ENCODE data around the gene PRSS2.
"Not testable (repeated sequence)": the region's sequence is repeated elsewhere in the genome, so short reads cannot be mapped to it uniquely, and the experiment has no call there.

The PRSS2 gene

DNA sequence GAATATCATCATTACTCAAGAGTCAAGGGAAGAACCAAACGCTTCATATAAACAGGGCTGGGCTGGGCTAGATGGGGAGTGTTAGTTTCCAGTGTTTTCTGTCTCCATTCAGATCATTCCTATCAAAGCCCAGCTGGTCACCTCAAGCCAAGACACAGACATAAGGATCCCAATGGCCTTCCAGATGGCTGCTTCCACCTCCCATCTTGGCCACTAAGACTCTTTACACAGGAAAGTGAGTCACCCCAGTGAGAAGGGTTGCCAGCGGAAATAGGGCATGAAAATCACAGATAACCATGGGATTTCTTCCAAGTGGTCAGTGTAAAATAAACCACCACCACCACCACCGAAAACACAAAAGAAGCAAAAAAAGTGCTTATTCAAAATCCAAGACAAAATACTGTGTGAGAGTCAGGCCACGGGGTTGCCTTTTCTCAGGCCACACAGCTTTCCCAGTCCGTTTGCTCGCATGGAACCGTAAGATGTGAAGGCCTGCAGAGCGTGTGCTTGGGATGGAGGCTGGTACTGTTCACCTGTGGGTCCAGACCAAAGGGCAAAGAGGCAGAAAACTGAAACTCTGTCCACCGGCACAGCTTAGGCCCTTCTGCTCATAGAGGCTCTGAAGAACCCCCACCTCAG, 5.6 kb downstream of the PRSS2 start:
- TF ChIP-seq, protein P1, sequence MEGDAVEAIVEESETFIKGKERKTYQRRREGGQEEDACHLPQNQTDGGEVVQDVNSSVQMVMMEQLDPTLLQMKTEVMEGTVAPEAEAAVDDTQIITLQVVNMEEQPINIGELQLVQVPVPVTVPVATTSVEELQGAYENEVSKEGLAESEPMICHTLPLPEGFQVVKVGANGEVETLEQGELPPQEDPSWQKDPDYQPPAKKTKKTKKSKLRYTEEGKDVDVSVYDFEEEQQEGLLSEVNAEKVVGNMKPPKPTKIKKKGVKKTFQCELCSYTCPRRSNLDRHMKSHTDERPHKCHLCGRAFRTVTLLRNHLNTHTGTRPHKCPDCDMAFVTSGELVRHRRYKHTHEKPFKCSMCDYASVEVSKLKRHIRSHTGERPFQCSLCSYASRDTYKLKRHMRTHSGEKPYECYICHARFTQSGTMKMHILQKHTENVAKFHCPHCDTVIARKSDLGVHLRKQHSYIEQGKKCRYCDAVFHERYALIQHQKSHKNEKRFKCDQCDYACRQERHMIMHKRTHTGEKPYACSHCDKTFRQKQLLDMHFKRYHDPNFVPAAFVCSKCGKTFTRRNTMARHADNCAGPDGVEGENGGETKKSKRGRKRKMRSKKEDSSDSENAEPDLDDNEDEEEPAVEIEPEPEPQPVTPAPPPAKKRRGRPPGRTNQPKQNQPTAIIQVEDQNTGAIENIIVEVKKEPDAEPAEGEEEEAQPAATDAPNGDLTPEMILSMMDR (conservative IDR thresholded peaks at IDR 0.05), result no peak
- no peak for TF ChIP-seq ZFX (IDR thresholded peaks at IDR 0.05)
- H3K27ac ChIP-seq, result no peak overlapping the region

DNA sequence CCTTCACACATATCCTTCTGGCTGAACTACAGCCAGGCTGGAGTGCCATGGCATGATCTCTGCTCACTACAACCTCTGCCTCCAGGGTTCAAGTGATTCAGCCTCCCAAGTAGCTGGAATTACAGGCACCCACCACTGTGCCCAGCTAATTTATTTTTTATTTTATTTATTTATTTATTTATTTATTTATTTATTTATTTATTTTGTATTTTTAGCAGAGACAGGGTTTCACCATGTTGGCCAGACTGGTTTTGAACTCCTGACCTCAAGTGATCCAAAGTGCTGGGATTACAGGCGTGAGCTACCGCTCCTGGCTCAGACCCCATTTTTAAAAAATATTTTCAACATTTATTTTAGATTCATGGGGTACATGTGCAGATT, 6.1 kb downstream of the PRSS2 start:
- H3K27ac ChIP-seq, result not testable (repeated sequence)

DNA sequence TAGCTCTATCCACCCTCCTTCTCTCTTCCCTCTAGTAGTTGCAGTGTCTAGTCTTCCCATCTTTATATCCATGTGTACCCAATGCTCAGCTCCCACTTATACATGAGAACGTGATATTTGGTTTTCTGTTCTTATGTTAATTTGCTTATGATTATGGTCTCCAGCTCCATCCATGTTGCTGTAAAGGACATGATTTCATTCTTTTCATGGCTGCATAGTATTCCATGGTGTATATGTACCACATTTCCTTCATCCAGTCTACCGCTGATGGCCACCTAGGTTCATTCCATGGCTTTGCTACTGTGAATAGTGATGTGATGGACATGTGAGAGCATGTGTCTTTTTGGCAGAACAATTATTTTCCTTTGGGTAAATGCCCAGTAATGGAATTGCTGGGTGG, 6.5 kb downstream of the PRSS2 start:
- H3K27ac ChIP-seq, result no peak overlapping the region
- TF ChIP-seq, protein P1 (conservative IDR thresholded peaks at IDR 0.05), result no peak
- TF ChIP-seq ZFX (IDR thresholded peaks at IDR 0.05), result no peak

DNA sequence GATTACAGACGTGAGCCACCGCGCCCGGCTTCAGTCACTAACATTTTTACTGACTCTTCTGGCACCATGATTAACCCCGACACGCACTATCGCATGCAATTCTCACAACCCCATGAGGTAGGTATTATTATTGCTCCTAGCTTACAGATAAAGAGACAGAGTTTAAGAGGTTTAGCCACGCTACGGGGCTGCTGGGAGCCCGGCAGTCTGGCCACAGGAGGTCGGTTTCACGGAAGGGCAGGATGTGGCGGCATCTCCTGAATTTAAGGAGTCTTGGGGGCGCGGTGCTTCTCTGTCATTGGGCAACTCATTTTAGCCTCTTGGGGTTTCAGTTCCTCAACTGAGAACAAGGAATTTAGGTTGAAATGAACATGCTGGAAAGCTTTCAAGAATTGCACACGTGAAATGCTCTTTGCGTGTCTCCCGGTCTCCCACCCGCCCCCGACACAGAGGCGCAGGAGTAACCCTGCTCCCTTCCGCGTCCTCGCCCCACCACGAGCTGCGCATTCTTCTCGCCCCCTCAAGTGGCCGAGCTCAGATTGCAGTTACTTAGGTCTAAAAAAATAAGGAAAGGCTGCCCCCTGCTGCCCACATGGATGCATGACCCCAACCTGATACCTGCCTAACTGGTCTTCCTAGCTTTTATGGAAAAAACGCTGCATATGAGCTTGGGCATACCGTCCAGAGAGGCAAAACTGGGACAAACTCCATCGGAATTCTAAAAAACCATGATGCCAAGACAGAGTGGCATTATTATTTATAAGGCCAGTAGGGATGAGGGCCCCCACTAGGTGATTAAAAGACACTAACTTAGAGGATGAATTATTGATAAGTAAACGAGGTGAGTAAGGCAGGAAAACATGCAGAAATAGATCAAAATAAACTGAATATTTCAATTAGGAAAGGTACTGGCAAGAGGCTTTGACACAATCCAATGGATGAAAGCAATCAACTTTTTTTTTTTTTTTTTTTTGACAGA, 12.4 kb downstream of the PRSS2 start:
- TF ChIP-seq, protein P1 (conservative IDR thresholded peaks at IDR 0.05), result peak; percentile 98
- no peak for TF ChIP-seq ZFX (IDR thresholded peaks at IDR 0.05)

DNA sequence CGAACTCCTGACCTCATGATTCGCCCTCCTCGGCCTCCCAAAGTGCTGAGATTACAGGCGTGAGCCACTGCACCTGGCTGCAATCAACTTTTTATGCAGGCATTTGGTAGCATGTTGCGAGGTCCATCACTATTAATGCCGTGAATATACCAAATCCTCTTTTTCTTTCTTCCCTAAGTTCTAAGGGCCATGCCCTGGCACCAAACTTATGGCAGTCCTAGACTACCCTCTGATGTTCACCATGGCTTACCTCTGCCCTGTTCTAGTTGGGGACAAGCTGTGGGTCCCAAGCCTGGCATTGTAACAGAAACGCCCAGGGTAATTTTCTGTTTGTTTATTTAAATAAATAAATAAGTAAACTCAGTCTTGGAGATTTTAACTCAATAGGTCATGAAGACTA, 13.3 kb downstream of the PRSS2 start:
- TF ChIP-seq, protein P1 (conservative IDR thresholded peaks at IDR 0.05), result no peak
- no peak for TF ChIP-seq ZFX (IDR thresholded peaks at IDR 0.05)
- H3K27ac ChIP-seq, result no peak overlapping the region

More for the DNA sequence above, 12.4 kb downstream of the PRSS2 start:
- H3K27ac ChIP-seq, result no peak overlapping the region

DNA sequence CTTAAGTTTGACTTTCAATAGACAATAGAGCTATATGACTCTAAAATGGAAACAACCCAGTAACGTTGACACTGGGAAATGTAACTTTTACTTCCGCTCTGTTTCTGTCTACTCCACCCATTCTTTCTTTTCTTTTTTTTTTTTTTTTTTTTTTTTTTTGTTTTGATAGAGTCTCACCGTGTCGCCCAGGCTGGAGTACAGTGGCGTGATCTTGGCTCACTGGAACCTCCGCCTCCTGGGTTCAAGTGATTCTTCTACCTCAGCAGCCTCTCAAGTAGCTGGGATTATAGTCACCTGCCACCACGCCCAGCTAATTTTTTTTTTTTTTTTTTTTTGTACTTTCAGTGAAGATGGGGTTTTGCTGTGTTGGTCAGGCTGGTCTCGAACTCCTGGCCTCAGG, 13.9 kb downstream of the PRSS2 start:
- no peak overlapping the region for H3K27ac ChIP-seq
- TF ChIP-seq ZFX (IDR thresholded peaks at IDR 0.05), result no peak
- TF ChIP-seq, protein P1 (conservative IDR thresholded peaks at IDR 0.05), result no peak

DNA sequence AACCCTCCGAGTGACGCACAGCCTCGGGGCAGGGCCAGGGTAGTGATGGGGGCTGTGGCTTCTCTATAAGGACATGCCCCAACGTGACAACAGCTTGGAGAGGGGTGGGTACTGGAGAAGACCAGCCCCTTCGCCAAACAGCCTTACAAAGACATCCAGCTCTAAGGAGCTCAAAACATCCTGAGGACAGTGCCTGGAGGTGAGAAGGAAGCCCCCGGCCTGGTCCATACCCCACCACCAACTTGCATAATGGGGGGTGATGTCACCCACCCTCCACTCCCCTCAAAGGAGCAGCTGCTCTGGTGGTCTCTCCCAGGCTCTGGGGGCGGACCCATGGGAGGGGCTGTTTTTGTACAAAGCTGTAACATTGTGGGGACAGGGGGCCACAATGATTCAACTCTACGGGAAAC, 15.1 kb downstream of the PRSS2 start:
- TF ChIP-seq, protein P1 (conservative IDR thresholded peaks at IDR 0.05), result no peak
- no peak for TF ChIP-seq ZFX (IDR thresholded peaks at IDR 0.05)
- no peak overlapping the region for H3K27ac ChIP-seq

Measured in C4-2B (cell line).